SJCRH30 (cell line): ENCODE measurements around the gene GGA2. TPM values are rescaled to one million over a fixed set of nuclear protein-coding genes. Genes with fewer than 3 reads are reported as not detected.
"Not testable (repeated sequence)": the region's sequence is repeated elsewhere in the genome, so short reads cannot be mapped to it uniquely, and the experiment has no call there.

ENCODE experiments used
- DNase-seq, 2 experiments: peaks; one replicate each; pipeline ENCODE4 v3.0.0-alpha.2; 2015 to 2020
- H3K27ac ChIP-seq: fragments of 250-450 bp; sonication (Bioruptor Pico); 2 replicates; pipeline ENCODE4 v1.5.1; 2020; ENCODE audit warnings: mild to moderate bottlenecking, moderate library complexity
- H3K27me3 ChIP-seq: fragments of 250-450 bp; sonication (Bioruptor Pico); 2 replicates; pipeline ENCODE4 v1.5.1; 2020; ENCODE audit warnings: mild to moderate bottlenecking, moderate library complexity
- H3K36me3 ChIP-seq: fragments of 250-450 bp; sonication (Bioruptor Pico); 2 replicates; pipeline ENCODE4 v1.5.1; 2020; ENCODE audit warnings: mild to moderate bottlenecking, moderate library complexity
- H3K4me1 ChIP-seq: fragments of 250-450 bp; sonication (Bioruptor Pico); 2 replicates; pipeline ENCODE4 v1.5.1; 2020; ENCODE audit warnings: mild to moderate bottlenecking, moderate library complexity
- H3K4me3 ChIP-seq: fragments of 250-450 bp; sonication (Bioruptor Pico); 2 replicates; pipeline ENCODE4 v1.5.1; 2020; ENCODE audit warnings: mild to moderate bottlenecking, moderate library complexity
- H3K9me3 ChIP-seq: fragments of 250-450 bp; sonication (Bioruptor Pico); replicated peaks from 2 replicates; pipeline ENCODE4 v1.5.1; 2020; ENCODE audit warnings: mild to moderate bottlenecking, moderate library complexity
- total RNA-seq: library from RNA; depleted of rRNA; stranded (reverse); fragments of >200 nt; shearing (Covaris generic); gene quantifications from 2 replicates; pipeline ENCODE4 v1.2.3, GENCODE V29; 2014

The GGA2 gene
- total RNA-seq, 1 experiment from 2014 or later, result 80.4 TPM

DNA sequence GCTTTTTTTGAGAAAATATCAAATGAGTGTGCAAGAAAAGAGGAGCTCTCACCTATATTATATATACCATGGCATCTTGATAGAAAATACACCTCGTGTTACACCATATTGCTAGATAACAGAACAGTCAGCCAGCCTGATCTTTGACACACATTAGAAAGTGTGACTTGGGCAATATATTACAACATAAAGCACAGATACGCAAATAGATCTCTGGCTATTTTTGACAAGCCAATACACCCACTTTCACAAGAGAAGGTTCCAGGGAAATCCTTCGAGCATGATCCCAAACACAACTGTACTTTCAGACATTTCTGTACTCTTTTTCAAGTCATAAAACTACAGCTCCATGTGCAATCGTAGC is 9.4 kb downstream of the GGA2 start:
- Histone ChIP-seq H3K27ac (no peak overlapping the region), H3K9me3 (no peaks in the 10 kb centered on the region), H3K4me1 (peaks cover 20% of the 10 kb centered on the region), H3K4me3 (no peak overlapping the region), H3K36me3 (peaks cover 3% of the 10 kb centered on the region), H3K27me3 (no peaks in the 10 kb centered on the region)
- no peak for DNase-seq

DNA sequence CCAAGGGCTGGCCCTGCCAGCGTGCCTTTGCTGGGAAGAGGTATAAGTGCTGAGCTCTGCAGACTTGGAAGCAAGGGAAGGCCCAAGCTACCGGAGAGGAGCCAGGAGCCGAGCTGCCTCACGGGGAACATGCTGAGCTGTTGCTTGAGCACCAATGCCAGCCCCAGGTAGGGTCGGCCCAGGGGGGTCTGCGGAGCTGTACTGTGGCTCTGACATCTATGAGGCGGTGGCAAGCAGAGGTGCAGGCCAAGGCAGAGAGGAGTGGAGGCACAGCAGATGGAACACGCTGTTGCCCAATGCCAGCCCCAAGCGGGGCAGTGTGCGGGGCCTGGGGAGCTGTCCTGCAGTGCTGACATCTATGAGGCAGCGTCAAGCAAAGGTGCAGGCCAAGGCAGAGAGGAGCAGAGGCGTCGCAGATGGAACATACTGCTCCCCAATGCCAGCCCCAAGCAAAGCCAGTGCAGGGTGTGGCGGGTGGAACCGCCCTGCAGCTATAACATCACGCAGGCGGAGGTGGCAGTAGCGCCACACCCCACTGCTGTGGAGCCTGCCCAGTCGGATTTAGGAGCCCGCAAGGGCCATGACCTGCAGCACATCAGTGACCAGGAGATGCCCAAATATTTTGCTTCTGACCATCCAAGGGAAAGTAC is 10.0 kb downstream of the GGA2 start:
- no peak overlapping the region for H3K4me3 ChIP-seq
- no peaks in the 10 kb centered on the region for H3K9me3 ChIP-seq
- no peaks in the 10 kb centered on the region for H3K27me3 ChIP-seq
- no peak overlapping the region for H3K27ac ChIP-seq
- peaks cover 7% of the 10 kb centered on the region for H3K36me3 ChIP-seq
- DNase-seq, result no peak
- peaks cover 17% of the 10 kb centered on the region for H3K4me1 ChIP-seq

DNA sequence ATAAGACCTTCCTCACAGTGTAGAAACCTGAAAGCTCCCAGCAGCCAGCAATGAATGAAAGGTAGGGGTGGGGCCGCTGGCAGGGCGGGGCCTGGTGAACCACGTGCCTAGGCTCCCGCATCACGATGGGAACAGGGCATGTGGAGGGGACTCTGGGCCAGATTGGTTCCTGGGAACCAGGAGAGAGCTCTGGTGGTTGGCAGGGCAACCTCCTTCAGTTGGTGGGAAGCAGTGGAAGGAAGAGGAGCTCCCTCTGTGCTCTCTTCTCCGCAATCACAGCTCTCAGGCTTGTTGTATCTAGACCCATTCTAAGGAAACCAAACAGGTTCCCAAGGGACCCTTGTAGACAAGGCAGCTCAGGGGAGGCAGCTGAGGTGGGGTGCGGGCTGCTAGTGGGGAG is 10.5 kb downstream of the GGA2 start:
- H3K9me3 ChIP-seq, result no peaks in the 10 kb centered on the region
- no peak overlapping the region for H3K4me3 ChIP-seq
- peaks cover 12% of the 10 kb centered on the region for H3K36me3 ChIP-seq
- peaks cover 12% of the 10 kb centered on the region for H3K4me1 ChIP-seq
- H3K27me3 ChIP-seq, result no peaks in the 10 kb centered on the region
- no peak for DNase-seq
- H3K27ac ChIP-seq, result no peak overlapping the region

DNA sequence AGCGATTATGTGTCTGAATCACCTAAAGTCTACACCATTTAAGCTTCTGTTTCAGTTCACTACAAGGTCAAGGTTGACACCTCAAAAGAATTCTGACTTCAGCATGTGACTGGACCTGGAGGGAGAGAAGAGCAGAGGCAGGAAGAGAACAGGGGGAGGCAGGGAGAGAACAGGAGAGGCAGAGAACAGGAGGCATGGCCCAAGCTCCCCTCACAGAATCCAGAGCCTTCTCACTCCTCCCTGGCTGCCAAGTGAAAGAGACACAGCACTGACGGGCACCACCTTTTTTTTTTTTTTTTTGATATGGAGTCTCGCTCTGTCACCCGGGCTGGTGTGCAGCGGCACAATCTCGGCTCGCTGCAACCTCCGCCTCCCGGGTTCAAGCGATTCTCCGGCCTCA is 11.4 kb downstream of the GGA2 start:
- Histone ChIP-seq H3K4me1 (peaks cover 5% of the 10 kb centered on the region), H3K36me3 (peaks cover 18% of the 10 kb centered on the region), H3K9me3 (no peaks in the 10 kb centered on the region), H3K27me3 (no peaks in the 10 kb centered on the region), H3K27ac (no peak overlapping the region), H3K4me3 (no peak overlapping the region)
- no peak for DNase-seq

DNA sequence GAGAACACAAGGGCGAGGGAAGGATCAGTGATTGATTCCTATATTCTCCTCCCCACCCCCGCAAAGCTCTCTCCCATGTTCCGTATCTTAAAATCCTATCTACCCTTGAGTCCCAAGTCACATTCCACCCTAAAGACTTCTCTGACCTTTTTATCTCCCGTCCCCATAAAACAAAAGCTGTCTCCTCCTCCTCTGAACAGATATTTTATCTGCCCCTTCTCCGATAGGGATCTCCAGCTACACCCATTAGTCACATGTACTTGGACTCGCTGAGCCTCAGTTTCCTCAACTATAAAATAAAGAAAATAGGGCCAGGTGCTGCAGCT is 12.8 kb downstream of the GGA2 start:
- Histone ChIP-seq H3K4me3 (no peak overlapping the region), H3K4me1 (no peaks in the 10 kb centered on the region), H3K36me3 (peaks cover 24% of the 10 kb centered on the region), H3K9me3 (no peaks in the 10 kb centered on the region), H3K27me3 (no peaks in the 10 kb centered on the region), H3K27ac (no peak overlapping the region)
- DNase-seq, result no peak

DNA sequence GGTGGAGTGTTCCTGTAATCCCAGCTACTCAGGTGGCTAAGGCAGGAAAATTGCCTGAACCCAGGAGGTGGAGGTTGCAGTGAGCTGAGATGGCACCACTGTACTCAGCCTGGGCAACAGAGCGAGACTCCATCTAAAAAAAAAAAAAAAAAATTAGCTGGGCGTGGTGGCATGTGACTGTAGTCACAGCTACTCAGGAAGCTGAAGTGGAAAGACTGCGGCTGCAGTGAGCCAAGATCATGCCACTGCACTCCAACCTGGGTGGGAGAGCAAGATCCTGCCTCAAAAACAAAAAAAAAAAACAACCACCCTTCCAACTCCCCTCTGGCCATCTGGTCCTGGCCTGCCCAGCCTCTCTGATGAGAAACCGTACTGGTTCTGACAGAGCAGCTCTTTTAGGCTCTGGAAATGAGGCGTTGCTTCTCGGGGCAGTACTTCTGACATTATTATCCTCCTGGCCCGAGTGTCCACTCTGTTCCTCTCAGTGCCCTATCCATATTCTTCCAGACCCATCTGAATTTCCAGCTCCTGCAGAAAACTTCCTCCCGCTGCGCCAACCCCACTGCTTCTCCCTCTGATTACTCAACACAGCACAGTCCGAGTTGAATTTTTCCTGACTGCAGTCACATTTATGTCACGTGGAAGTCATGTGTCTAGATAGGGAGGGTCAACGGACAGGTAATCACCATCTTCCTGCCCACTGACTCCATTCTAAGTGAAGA is 13.3 kb downstream of the GGA2 start:
- H3K27me3 ChIP-seq, result no peaks in the 10 kb centered on the region
- H3K9me3 ChIP-seq, result no peaks in the 10 kb centered on the region
- no peak overlapping the region for H3K27ac ChIP-seq
- H3K4me3 ChIP-seq, result no peak overlapping the region
- peaks cover 26% of the 10 kb centered on the region for H3K36me3 ChIP-seq
- no peaks in the 10 kb centered on the region for H3K4me1 ChIP-seq
- DNase-seq, result no peak

DNA sequence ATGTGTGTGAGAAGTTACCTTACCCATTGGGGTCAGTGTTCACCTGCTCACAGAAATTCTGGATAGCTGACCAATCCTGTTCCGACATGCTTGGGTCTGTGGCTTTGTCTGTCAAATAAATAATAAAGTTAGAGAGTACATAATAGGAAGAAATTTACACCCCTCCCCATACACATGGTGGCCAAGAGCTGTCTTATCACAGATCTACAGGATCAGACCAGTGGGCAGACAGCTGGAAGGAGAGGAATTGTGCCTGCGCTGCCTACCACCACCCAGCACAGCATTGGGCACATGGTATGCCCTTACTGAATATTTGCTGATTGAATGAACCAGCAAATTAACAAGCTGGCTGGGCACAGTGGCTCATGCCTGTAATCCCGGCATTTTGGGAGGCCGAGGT is 14.6 kb downstream of the GGA2 start:
- no peak overlapping the region for H3K4me3 ChIP-seq
- no peak for DNase-seq
- peaks cover 34% of the 10 kb centered on the region for H3K36me3 ChIP-seq

DNA sequence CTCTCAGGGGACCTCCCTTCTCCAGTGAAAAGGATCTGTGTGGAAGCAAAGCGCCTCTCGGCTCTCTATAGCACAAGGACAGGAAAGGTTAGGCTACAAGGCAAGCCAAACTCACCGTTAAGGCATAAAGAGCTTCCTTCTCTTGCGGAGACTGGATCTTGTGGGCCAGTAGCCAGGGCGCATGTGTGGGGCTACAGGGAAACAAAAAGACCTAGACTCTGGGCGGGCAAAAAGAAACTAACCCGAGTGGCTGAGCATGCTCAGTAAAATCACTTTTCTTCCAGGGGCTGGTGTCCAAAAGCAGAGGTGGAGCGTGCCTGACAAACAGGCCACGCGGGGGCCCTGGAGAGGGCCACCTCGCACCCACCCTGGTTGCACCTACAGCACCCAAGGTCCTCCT is 16.1 kb downstream of the GGA2 start:
- H3K36me3 ChIP-seq, result peaks cover 44% of the 10 kb centered on the region
- no peak for DNase-seq
- no peak overlapping the region for H3K27ac ChIP-seq
- no peaks in the 10 kb centered on the region for H3K9me3 ChIP-seq
- H3K27me3 ChIP-seq, result no peaks in the 10 kb centered on the region
- no peak overlapping the region for H3K4me3 ChIP-seq
- no peaks in the 10 kb centered on the region for H3K4me1 ChIP-seq

More for the DNA sequence above, 14.6 kb downstream of the GGA2 start:
- H3K27me3 ChIP-seq, result no peaks in the 10 kb centered on the region
- H3K9me3 ChIP-seq, result no peaks in the 10 kb centered on the region
- H3K4me1 ChIP-seq, result no peaks in the 10 kb centered on the region
- no peak overlapping the region for H3K27ac ChIP-seq

DNA sequence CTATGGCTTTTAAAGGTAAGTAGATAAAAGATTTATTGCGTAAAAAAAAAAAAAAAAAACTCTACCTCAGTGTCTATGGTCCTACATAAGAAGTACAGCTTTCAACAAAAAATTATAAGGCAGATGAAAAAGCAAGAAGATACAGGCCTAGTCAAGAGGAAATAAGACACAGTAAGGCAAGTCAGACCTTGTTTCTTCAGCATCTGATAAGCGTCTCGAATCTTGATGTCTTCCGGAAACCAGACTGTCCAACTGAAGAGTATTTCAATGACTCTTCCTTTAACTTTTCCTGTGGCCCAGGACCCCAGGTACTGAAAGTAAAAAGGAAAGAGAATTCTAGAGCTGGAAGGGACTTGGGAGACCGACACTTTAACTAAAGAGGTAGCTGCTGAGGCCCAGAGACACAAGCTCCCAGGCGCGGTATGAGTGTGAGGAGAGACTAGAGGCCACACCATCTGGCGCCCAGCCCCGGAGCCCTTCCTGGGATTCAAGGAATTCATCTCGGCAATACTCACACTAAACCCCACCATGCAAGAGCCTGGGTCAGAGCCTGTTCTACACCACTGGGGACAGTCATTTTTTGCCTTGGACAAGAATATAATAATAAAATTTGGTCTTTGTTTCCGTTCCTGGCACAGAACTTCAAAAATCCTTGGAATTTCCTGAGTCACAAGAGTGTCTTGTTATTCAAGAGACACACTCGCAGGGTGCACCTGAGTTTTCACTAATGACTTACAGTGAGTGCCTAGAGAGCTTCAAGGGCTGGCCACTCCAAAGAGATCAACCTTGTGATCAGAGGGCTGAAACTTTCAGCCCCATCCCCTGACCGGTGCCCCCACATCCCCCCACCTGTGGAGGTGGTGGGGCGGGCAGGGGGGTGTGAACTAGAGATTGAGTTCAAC is 18.6 kb downstream of the GGA2 start:
- peaks cover 60% of the 10 kb centered on the region for H3K36me3 ChIP-seq
- H3K27ac ChIP-seq, result no peak overlapping the region

DNA sequence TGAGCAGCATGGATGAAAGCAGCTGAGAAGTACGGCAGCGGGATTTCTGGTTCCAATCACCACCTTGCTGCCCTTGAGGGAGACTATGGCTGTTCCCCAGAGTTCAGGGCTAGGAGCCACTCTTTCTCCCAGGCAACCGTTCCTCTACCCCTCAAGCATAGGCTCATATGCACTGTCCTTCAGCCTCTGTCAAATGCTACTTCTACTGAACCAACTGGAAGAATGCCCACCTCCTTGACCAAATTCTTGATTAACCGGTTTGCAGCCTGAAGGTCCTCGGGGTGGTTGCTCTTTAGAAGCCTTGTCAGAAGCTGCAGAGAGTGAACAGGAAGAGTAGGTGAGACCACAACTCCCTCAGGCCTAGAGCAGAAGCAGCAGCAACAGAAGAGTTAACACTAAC is 23.8 kb downstream of the GGA2 start:
- Histone ChIP-seq H3K27ac (no peak overlapping the region), H3K36me3 (peaks cover 62% of the 10 kb centered on the region), H3K4me3 (no peak overlapping the region), H3K27me3 (no peaks in the 10 kb centered on the region), H3K9me3 (no peaks in the 10 kb centered on the region), H3K4me1 (no peaks in the 10 kb centered on the region)
- no peak for DNase-seq

More for the DNA sequence above, 18.6 kb downstream of the GGA2 start:
- Histone ChIP-seq H3K4me3 (no peak overlapping the region), H3K9me3 (no peaks in the 10 kb centered on the region), H3K4me1 (no peaks in the 10 kb centered on the region), H3K27me3 (no peaks in the 10 kb centered on the region)
- DNase-seq, result no peak

DNA sequence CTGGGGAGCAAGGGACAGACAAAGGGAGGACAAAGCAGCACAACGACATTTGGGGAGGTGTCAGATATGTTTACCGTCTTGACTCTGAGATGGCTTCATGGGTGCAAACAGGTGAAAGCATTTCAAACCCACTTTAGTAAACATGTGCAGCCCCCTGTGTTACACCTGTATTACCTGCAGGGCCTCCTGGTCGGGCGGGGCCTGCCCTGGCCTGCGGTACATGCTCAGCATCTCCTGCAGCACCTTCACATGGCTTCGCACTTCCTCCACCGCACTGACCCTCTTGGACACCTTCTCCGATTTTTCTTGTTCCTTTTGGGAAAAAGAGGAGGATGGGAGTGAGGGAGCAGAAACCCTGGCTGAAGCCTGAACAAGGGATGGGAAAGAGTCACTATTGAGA is 24.5 kb downstream of the GGA2 start:
- Histone ChIP-seq H3K4me1 (no peaks in the 10 kb centered on the region), H3K27me3 (no peaks in the 10 kb centered on the region), H3K27ac (no peak overlapping the region), H3K4me3 (no peak overlapping the region), H3K9me3 (no peaks in the 10 kb centered on the region), H3K36me3 (peaks cover 63% of the 10 kb centered on the region)
- DNase-seq, result no peak

DNA sequence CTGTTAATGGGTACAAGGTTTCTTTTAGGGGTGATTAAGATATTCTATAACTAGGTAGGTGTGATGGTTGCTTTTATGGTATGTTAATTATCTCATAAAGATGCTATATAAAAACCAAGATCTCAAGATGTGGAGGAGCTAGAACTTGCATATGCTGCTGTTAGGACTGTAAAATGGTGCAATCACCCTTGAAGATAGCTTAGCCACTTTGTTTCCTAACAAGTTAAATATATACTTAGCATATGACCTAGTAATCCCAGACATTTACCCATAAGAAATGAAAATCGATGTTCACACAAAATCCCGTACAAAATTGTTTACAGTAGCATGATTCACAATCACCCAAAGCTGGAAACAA is 25.1 kb downstream of the GGA2 start:
- Histone ChIP-seq H3K27ac (no peak overlapping the region), H3K36me3 (peaks cover 66% of the 10 kb centered on the region), H3K27me3 (no peaks in the 10 kb centered on the region), H3K9me3 (no peaks in the 10 kb centered on the region), H3K4me1 (no peaks in the 10 kb centered on the region), H3K4me3 (no peak overlapping the region)
- DNase-seq, result no peak

DNA sequence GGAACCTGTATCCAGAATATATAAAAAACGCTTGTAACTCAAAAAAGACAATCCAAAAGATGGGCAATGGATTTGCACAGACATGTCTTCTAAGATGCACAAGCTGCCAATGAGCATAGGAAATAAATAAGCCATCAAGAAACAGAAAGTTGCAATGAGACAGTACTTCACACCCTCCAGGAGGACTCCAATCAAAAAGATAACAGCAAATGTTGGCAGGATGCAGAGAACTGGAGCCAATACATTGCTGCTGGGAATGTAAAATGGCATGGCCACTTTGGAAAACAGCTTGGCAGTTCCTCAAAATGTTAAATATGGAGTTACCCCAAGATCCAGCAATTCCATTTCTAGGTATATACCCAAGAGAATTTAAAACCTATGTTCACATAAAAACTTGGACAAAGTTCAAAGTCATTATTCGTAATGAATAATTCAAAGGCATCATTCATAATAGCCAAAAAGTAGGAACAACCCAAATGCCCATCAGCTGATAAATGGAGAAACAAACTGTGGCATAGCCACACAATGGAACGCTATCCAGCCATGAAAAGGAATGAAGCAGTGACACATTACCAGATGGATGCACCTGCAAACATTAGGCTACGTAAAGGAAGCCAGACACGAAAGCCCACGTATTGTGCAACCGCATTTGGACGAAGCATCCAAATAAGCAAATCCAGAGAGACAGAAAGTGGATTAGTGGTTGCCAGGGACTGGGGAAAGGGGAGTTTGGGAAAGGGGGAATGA is 25.6 kb downstream of the GGA2 start:
- no peaks in the 10 kb centered on the region for H3K4me1 ChIP-seq
- no peaks in the 10 kb centered on the region for H3K27me3 ChIP-seq
- no peaks in the 10 kb centered on the region for H3K9me3 ChIP-seq
- no peak for DNase-seq
- no peak overlapping the region for H3K4me3 ChIP-seq
- peaks cover 67% of the 10 kb centered on the region for H3K36me3 ChIP-seq
- H3K27ac ChIP-seq, result no peak overlapping the region

DNA sequence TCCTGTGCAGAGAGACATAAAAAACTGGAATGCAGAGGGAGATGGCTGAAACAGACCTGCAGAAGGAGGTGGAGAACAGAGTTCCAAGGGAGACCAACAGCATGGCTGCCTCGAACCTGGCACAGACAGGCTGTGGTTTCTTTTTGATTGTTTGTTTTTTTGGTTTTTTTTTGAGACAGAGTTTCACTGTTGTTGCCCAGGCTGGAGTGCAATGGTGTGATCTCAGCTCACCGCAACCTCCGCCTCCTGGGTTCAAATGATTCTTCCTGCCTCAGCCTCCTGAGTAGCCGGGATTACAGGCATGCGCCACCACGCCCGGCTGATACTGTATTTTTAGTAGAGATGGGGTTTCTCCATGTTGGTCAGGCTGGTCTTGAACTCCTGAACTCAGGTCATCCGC is 26.8 kb downstream of the GGA2 start:
- H3K27ac ChIP-seq, H3K4me1 ChIP-seq, H3K27me3 ChIP-seq, H3K4me3 ChIP-seq, DNase-seq, H3K9me3 ChIP-seq: not testable (repeated sequence)
- peaks cover 67% of the 10 kb centered on the region for H3K36me3 ChIP-seq

DNA sequence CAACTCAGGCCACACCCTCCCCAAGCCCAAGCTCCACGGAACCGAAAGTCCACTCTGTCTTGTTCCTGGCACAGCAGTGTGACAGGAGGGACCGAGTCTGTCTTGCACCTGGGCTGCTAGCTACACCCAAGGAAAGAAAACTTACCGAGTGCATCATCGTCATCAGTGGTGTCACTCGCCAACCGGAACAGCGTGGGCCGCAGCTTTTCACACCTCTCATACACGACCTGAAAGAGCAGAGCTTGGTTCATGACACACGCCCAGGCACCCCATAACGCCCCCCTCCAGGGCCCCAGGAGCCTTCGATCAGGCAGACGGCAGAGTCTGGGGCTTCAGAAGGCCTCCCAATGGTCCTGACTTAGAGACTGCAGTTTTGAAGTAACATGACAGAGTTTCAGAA is 27.5 kb downstream of the GGA2 start:
- H3K36me3 ChIP-seq, result peaks cover 65% of the 10 kb centered on the region
- no peak overlapping the region for H3K4me3 ChIP-seq
- no peaks in the 10 kb centered on the region for H3K27me3 ChIP-seq
- no peak for DNase-seq
- no peaks in the 10 kb centered on the region for H3K4me1 ChIP-seq
- no peaks in the 10 kb centered on the region for H3K9me3 ChIP-seq
- H3K27ac ChIP-seq, result no peak overlapping the region
